Measurements from ENCODE around the gene GLIPR2.

GRCh38 chr9:36100532-36100931 is 36.0 kb upstream of the GLIPR2 start:
- TF ChIP-seq CTCF (IDR thresholded peaks at IDR 0.05) (no peak), POLR2A (IDR thresholded peaks at IDR 0.05) (no peak), EP300 (IDR thresholded peaks at IDR 0.05) (no peak)

All from ovary (tissue), 3 donors.